H1 (cell line): ENCODE data around the gene NAV3. TPM values are rescaled to one million over a fixed set of nuclear protein-coding genes. Genes with fewer than 3 reads are reported as not detected.

Experiments used
- CHD7 ChIP-seq: fragments of 300-600 bp; sonication (generic); IDR thresholded peaks from 2 replicates; pipeline ENCODE4 v1.7.1; 2012; ENCODE audit warnings: low read length, moderate library complexity, mild to moderate bottlenecking, inconsistent platforms; ENCODE audit not compliant: insufficient replicate concordance
- CREB1 ChIP-seq: IDR thresholded peaks from 2 replicates; pipeline ENCODE4 v1.6.1; 2012; ENCODE audit warnings: inconsistent platforms
- CTCF ChIP-seq, 3 experiments: IDR thresholded peaks; 1 replicate in 2 of 3; 2 replicates in 1 of 3; pipeline versions ENCODE4 v1.5.1 to v1.6.1; 2011; ENCODE audit warnings: low read length in 3 of 3, mild to moderate bottlenecking in 3 of 3, inconsistent platforms in 2 of 3, low read depth in 1 of 3, moderate library complexity in 1 of 3; ENCODE audit not compliant: insufficient read depth in 1 of 3; ENCODE audit errors: control extremely low read depth in 1 of 3
- MAFK ChIP-seq: IDR thresholded peaks from 2 replicates; pipeline ENCODE4 v1.6.1; 2012; ENCODE audit warnings: low read depth, mild to moderate bottlenecking, improper control_type of control experiment, low read length
- RXRA ChIP-seq: IDR thresholded peaks from 2 replicates; pipeline ENCODE4 v1.6.1; 2011; ENCODE audit warnings: low read depth, mild to moderate bottlenecking, low read length, moderate library complexity; ENCODE audit not compliant: insufficient read depth
- SRF ChIP-seq: IDR thresholded peaks from 2 replicates; pipeline ENCODE4 v1.6.1; 2011; ENCODE audit warnings: mild to moderate bottlenecking, low read depth, low read length, moderate library complexity
- YY1 ChIP-seq: IDR thresholded peaks from 2 replicates; pipeline ENCODE4 v1.6.1; 2011; ENCODE audit warnings: low read depth, mild to moderate bottlenecking, low read length
- ZNF274 ChIP-seq: IDR thresholded peaks from 2 replicates; pipeline ENCODE4 v1.7.0; 2012; ENCODE audit warnings: low read length, borderline replicate concordance; ENCODE audit errors: extremely low read depth
- polyA plus RNA-seq, 7 experiments: library from polyadenylated mRNA; depleted of rRNA in 3 of 7; stranded (reverse) in 5 of 7; unstranded in 2 of 7; fragments of >200 nt in 5 of 7; fragments of 200-250 nt in 2 of 7; gene quantifications; 1 replicate in 5 of 7; 2 replicates in 1 of 7; 4 replicates in 1 of 7; pipeline versions ENCODE4 v1.2.1 to v1.2.3, GENCODE V29; 2011 to 2013; ENCODE audit warnings: missing spikeins in 2 of 7, mixed read lengths in 2 of 7
- total RNA-seq: library from RNA; stranded (reverse); fragmentation: NEBNext Ultra II Directional; extraction: Animal tissue kit (Norgen Biotek cat#: 25700); gene quantifications from 2 replicates; pipeline ENCODE4 v1.2.1, GENCODE V29; 2021

NAV3 gene
- total and polyA plus RNA-seq, 2 of the 8 experiments (the other 6 are each of a cell fraction or from before 2014, with no cell fraction given): 0.47 to 5.0 TPM

- TF ChIP-seq CHD7 (no peak), CTCF (IDR thresholded peaks at IDR 0.05; ENCODE audit: control extremely low read depth in 1 of 3, insufficient read depth in 1 of 3, low read depth in 1 of 3, low read length in 3 of 3) (peak in 2 of 3 experiments; percentile 5 to 15; a peak in 2 of 4 replicates), SRF (no peak), ZNF274 (no peak), RXRA (no peak), YY1 (no peak), MAFK (no peak), CREB1 (no peak)
These were observed 271.4 kb downstream of the NAV3 start (continued) for GRCh38 chr12:78101946-78102635.
